Activated T-cell treated with anti-CD3 and anti-CD28 coated beads, Interleukin-2, amount 50 U/mL, for 24 hours (primary cell): Measurements from ENCODE around the gene CARD14.

Source experiments
- DNase-seq: peaks from one replicate; pipeline ENCODE4 v3.0.0-alpha.2; 2020
- H3K27ac Mint-ChIP-seq: 2 replicates; pipeline ENCODE4 v1.8.0; 2020; ENCODE audit warnings: mild to moderate bottlenecking, mixed read lengths
- H3K27me3 Mint-ChIP-seq: 2 replicates; pipeline ENCODE4 v1.8.0; 2020; ENCODE audit warnings: mixed read lengths
- H3K36me3 Mint-ChIP-seq: 2 replicates; pipeline ENCODE4 v1.8.0; 2020; ENCODE audit warnings: low read depth, mixed read lengths
- H3K4me1 Mint-ChIP-seq: 2 replicates; pipeline ENCODE4 v1.8.0; 2020; ENCODE audit warnings: low read depth, mixed read lengths
- H3K4me3 Mint-ChIP-seq: 2 replicates; pipeline ENCODE4 v1.8.0; 2020; ENCODE audit warnings: mild to moderate bottlenecking, moderate library complexity, mixed read lengths
- H3K9me3 Mint-ChIP-seq: 2 replicates; pipeline ENCODE4 v1.8.0; 2020; ENCODE audit warnings: mixed read lengths

The CARD14 gene

DNA sequence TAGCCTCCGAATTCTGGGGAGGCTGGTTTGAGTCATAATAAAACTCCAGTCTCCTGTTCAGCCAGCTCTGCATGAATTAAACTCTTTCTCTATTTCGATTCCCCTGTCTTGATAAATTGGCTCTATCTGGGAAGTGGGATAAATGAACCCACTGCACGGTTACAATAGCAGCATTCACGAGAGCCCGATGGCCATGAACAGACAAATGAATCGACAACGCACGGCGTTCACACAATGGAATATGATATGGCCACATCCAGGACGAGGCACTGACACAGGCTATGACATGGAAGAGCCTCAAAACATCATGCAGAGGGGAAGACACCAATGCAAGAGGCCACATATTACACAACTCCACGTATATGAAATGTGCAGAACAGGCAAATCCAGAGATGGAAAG lies 5.6 kb upstream of the CARD14 start:
- H3K27me3 Mint-ChIP-seq, result peaks cover 15% of the 10 kb centered on the region
- DNase-seq, result no peak
- no peaks in the 10 kb centered on the region for H3K4me1 Mint-ChIP-seq
- no peak overlapping the region for H3K27ac Mint-ChIP-seq
- H3K9me3 Mint-ChIP-seq, result no peaks in the 10 kb centered on the region
- H3K36me3 Mint-ChIP-seq, result no peaks in the 10 kb centered on the region
- no peak overlapping the region for H3K4me3 Mint-ChIP-seq

DNA sequence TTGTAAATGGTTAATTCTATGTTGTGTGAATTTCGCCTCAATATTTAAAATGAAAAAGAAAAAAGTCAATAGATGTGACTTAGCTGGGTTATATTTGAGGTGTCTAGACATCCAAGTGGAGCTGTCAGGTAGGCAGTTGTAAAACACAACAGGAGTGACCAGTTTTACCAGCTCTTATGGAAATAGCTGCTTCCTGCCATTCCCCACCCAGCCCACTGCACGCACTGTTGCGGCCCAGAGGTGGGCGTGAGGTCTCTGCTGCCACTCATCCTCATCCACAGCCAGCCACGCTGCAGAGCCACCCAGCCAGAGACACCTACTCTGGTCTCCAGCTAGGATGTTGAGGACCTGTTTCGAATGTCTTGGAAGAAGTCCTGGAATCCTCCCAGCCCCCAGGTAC lies 3.4 kb upstream of the CARD14 start:
- Mint-ChIP-seq H3K27me3 (peaks cover 12% of the 10 kb centered on the region), H3K36me3 (no peaks in the 10 kb centered on the region), H3K9me3 (no peaks in the 10 kb centered on the region), H3K27ac (no peak overlapping the region), H3K4me3 (no peak overlapping the region), H3K4me1 (no peaks in the 10 kb centered on the region)
- DNase-seq, result no peak

GRCh38 chr17:80168371-80168770 lies 1.5 kb upstream of the CARD14 start:
- Mint-ChIP-seq H3K27me3 (peaks cover 4% of the 10 kb centered on the region), H3K4me3 (no peak overlapping the region), H3K9me3 (no peaks in the 10 kb centered on the region), H3K36me3 (no peaks in the 10 kb centered on the region), H3K4me1 (no peaks in the 10 kb centered on the region), H3K27ac (no peak overlapping the region)
- DNase-seq, result no peak

DNA sequence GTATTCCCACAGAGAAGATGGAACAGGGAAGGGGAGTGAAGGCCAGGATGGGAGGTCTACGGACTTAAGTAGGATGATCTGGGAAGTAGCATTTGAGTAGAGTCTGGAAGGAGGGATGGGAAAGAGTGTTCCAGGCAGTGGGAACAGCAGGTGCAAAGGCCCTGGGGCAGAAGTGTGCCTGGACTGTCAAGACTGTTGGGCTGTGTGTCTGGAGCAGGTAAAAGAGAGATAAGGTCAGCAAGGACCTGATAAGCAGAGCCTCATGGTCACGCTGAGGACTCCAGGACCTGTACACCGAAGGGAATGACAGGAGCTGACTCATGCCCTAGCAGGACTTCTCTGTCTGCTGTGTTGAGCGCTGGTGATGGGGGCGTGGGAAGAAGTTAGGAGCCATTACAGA lies 723 bp upstream of the CARD14 start:
- Mint-ChIP-seq H3K9me3 (no peaks in the 10 kb centered on the region), H3K27ac (no peak overlapping the region), H3K36me3 (no peaks in the 10 kb centered on the region), H3K27me3 (peaks cover 4% of the 10 kb centered on the region), H3K4me3 (no peak overlapping the region), H3K4me1 (no peaks in the 10 kb centered on the region)
- DNase-seq, result no peak

DNA sequence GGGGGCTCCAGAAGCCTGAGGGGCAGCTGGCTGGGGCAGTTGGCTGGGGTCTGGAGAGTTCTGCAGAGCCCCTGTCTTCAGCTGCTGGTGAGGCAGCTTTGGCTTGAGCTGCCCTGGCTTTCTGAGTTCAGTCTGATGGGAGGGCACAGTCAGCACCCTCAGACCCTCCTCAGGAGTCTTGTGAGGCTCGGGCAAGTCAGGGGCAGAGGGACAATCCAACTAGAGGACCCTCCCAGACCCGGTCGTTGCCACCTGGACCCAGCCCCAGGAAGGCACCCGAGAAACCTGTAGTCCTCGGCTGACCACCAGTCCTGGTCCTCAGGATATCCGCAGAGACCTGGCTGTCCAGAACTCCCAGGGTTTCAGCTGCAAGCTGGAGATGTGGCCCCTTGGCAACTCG lies 1.9 kb downstream of the CARD14 start:
- no peaks in the 10 kb centered on the region for H3K4me1 Mint-ChIP-seq
- H3K9me3 Mint-ChIP-seq, result no peaks in the 10 kb centered on the region
- DNase-seq, result no peak
- no peak overlapping the region for H3K4me3 Mint-ChIP-seq
- H3K27ac Mint-ChIP-seq, result no peak overlapping the region
- no peaks in the 10 kb centered on the region for H3K36me3 Mint-ChIP-seq
- no peaks in the 10 kb centered on the region for H3K27me3 Mint-ChIP-seq

DNA sequence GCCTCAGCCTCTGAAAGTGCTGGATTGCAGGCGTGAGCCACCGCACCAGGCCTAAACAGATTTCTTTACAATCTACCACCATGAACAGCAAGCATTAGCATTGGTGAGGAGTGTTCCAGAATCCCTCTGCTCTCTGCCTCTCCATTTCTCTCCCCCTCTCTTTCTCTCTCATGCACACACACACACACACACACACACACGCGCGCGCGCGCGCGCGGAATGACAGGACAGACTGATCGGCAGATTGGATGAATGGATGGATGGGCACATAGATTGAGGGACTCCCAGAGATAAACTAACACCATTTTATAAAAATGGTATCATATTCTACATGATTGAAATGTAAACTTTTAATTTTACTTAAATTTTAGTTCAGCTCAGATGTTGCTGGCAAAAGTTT lies 3.3 kb downstream of the CARD14 start:
- Mint-ChIP-seq H3K4me1 (no peaks in the 10 kb centered on the region), H3K27ac (no peak overlapping the region), H3K27me3 (no peaks in the 10 kb centered on the region), H3K4me3 (no peak overlapping the region), H3K36me3 (no peaks in the 10 kb centered on the region), H3K9me3 (no peaks in the 10 kb centered on the region)
- DNase-seq, result no peak

DNA sequence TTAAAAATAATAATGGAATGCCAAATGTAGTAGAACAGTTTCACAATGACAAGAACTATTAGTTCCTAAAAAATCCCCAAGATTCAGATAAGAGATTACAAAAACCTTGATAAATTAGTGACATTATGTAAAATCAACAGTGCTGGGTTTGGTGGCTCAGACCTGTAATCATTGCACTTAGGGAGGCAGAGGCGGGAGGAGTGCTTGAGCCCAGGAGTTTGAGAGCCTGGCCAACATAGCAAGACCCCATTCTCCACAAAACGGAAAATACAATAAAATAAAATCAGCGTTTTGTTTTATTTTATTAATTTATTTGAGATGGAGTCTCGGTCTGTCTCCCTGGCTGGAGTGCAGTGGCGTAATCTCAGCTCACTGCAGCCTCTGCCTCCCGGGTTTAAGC lies 4.1 kb downstream of the CARD14 start:
- H3K4me1 Mint-ChIP-seq, result no peaks in the 10 kb centered on the region
- no peak overlapping the region for H3K4me3 Mint-ChIP-seq
- no peaks in the 10 kb centered on the region for H3K9me3 Mint-ChIP-seq
- H3K27me3 Mint-ChIP-seq, result no peaks in the 10 kb centered on the region
- H3K27ac Mint-ChIP-seq, result no peak overlapping the region
- DNase-seq, result no peak
- H3K36me3 Mint-ChIP-seq, result no peaks in the 10 kb centered on the region

DNA sequence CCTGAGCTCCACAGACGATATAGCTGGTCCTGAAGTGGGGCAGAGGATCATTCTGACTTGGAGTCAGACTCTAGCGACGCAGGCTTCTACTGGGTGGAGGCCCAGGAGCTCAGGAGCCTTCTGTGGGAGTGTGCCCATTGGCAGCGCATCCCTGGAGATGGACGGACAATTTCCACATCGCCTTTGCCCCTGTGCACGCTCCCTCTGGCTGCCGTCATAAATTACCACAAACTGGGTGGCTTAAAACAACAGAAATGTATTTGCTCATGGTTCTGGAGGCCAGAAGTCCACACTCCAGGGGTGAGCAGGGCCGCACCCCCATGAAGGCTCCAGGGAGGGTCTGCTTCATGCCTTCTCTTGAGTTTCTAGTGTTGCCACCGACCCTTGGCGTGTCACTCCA lies 6.9 kb downstream of the CARD14 start:
- H3K36me3 Mint-ChIP-seq, result no peaks in the 10 kb centered on the region
- no peaks in the 10 kb centered on the region for H3K27me3 Mint-ChIP-seq
- no peak overlapping the region for H3K4me3 Mint-ChIP-seq
- no peaks in the 10 kb centered on the region for H3K4me1 Mint-ChIP-seq
- H3K9me3 Mint-ChIP-seq, result no peaks in the 10 kb centered on the region
- no peak for DNase-seq
- H3K27ac Mint-ChIP-seq, result no peak overlapping the region

DNA sequence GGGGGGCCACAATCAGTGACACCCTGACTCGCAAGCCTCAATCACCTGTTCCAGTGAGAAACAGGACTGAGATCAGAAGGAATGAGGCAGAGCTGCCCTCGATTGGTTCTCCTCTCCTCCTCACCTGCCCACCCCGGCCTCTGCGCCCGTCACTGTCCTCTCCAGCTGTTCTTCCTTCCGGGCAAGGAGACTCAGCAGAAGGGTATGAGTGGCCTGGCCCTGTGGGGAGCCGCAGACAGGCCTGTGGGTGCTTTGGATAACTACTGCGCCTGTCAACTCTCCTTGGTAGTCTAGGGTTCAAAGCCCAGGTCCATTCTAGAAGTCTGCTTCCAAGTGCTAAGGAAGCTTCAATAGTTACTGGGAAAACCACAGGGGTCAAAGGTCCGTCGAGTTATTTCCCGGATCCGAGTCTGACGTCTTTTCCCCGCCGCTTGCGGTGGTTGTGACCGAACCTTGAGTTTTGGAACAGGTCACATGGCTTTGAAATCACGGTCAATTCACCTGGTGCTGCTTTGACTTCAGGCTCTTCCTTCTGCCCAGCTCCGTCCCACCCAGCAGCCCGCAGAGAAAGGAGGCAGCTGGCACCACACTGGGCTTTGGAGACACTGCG lies 8.3 kb downstream of the CARD14 start:
- Mint-ChIP-seq H3K9me3 (no peaks in the 10 kb centered on the region), H3K4me3 (no peak overlapping the region), H3K27me3 (no peaks in the 10 kb centered on the region), H3K36me3 (no peaks in the 10 kb centered on the region), H3K27ac (no peak overlapping the region), H3K4me1 (no peaks in the 10 kb centered on the region)
- DNase-seq, result no peak

GRCh38 chr17:80180192-80180591 lies 10.4 kb downstream of the CARD14 start:
- no peak overlapping the region for H3K4me3 Mint-ChIP-seq
- no peaks in the 10 kb centered on the region for H3K4me1 Mint-ChIP-seq
- DNase-seq, result no peak
- H3K9me3 Mint-ChIP-seq, result no peaks in the 10 kb centered on the region
- no peak overlapping the region for H3K27ac Mint-ChIP-seq
- no peaks in the 10 kb centered on the region for H3K27me3 Mint-ChIP-seq
- H3K36me3 Mint-ChIP-seq, result no peaks in the 10 kb centered on the region

DNA sequence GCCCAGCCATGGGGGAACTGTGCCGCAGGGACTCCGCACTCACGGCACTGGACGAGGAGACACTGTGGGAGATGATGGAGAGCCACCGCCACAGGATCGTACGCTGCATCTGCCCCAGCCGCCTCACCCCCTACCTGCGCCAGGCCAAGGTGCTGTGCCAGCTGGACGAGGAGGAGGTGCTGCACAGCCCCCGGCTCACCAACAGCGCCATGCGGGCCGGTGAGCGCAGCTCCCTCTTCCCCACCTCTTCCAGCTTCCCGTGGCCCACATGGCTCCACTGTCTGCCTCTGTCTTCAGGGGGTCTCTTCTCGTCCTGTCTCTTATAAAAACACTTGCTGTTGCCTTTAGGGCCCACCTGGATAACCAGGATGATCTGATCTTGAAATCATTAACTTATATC lies 11.6 kb downstream of the CARD14 start:
- DNase-seq, result no peak
- H3K36me3 Mint-ChIP-seq, result no peaks in the 10 kb centered on the region
- no peaks in the 10 kb centered on the region for H3K4me1 Mint-ChIP-seq
- H3K4me3 Mint-ChIP-seq, result no peak overlapping the region
- no peaks in the 10 kb centered on the region for H3K27me3 Mint-ChIP-seq
- no peaks in the 10 kb centered on the region for H3K9me3 Mint-ChIP-seq
- no peak overlapping the region for H3K27ac Mint-ChIP-seq

DNA sequence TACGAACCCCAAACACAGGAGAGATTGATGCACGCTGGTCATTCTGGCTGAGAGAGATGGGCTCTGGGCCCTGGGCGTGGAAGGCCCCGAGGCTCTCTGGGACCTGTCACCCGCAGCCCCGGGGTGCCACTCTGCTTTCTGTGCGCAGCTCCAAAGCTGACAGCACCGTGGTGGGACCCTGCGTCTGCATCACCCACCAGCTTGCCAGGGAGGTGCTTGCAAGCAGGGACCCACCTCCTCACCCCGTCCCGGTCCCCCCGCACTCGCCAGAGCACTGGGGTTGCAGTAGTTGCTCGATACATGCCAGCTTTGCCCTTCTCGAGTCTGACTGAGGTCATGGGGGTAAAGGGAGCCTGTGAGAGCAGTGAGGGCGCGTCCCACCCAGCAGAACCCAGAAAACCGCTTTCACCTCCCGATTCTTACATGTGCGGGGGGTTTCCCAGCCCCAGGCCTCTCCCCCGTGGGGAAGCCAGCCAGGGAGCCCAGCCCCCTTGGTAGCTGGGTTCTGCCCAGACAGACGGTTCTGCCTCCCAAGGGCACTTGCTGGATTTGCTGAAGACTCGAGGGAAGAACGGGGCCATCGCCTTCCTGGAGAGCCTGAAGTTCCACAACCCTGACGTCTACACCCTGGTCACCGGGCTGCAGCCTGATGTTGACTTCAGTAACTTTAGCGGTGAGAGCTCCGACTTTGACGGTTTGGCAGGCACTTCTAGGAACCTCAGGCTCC lies 12.5 kb downstream of the CARD14 start:
- Mint-ChIP-seq H3K36me3 (no peaks in the 10 kb centered on the region), H3K9me3 (no peaks in the 10 kb centered on the region), H3K4me1 (no peaks in the 10 kb centered on the region), H3K27ac (no peak overlapping the region), H3K27me3 (no peaks in the 10 kb centered on the region), H3K4me3 (no peak overlapping the region)
- no peak for DNase-seq

DNA sequence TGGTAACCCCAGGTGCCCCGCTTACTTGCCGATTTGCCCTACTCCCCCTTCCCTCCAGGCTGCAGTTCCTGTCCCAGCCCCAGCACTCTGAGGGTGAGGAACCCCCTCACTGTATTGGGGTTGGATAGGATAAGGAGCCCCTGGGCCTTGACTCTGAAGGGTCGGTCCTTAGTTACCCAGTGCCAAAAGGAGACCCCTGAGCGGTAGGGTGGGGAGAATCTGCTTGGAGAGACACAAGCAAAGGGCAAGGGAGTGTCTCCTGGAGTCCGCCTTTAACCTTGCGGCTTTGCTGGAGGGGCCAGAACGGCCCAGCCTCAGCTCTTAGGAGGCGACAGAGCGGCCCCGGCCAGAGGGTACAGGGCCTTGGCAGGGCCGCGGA lies 13.0 kb downstream of the CARD14 start:
- Mint-ChIP-seq H3K9me3 (no peaks in the 10 kb centered on the region), H3K4me1 (no peaks in the 10 kb centered on the region), H3K4me3 (no peak overlapping the region), H3K27ac (no peak overlapping the region), H3K36me3 (no peaks in the 10 kb centered on the region), H3K27me3 (no peaks in the 10 kb centered on the region)
- DNase-seq, result no peak

GRCh38 chr17:80183581-80184422 lies 14.0 kb downstream of the CARD14 start:
- no peaks in the 10 kb centered on the region for H3K4me1 Mint-ChIP-seq
- no peaks in the 10 kb centered on the region for H3K9me3 Mint-ChIP-seq
- no peaks in the 10 kb centered on the region for H3K36me3 Mint-ChIP-seq
- H3K27me3 Mint-ChIP-seq, result no peaks in the 10 kb centered on the region
- H3K27ac Mint-ChIP-seq, result no peak overlapping the region
- no peak for DNase-seq
- no peak overlapping the region for H3K4me3 Mint-ChIP-seq

DNA sequence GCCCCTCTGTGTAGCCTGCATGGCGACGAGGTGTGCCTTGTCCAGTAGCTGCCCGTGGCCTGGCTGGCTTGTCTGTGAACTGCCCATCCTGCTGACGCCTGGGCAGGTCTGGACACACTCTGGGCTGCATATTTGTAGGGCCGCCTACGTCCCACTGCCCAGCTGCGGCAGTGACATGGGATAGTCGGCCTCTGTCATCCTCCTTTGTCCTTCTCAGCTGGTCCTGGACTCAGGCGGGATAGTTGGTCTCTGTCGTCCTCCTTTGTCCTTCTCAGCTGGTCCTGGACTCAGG lies 14.5 kb downstream of the CARD14 start:
- H3K27me3 Mint-ChIP-seq, result no peaks in the 10 kb centered on the region
- no peaks in the 10 kb centered on the region for H3K36me3 Mint-ChIP-seq
- DNase-seq, result no peak
- H3K4me1 Mint-ChIP-seq, result no peaks in the 10 kb centered on the region
- H3K9me3 Mint-ChIP-seq, result no peaks in the 10 kb centered on the region
- no peak overlapping the region for H3K4me3 Mint-ChIP-seq
- H3K27ac Mint-ChIP-seq, result no peak overlapping the region
